SK-N-SH (cell line): ENCODE results near the gene MYO1D. TPM values are rescaled to one million over a fixed set of nuclear protein-coding genes. Genes with fewer than 3 reads are reported as not detected.

Experiments
- CTCF ChIA-PET: fragments of 300-600, 350-600 bp; formaldehyde crosslinking; extraction: SDS; loops from one replicate; lab custom pipeline; 2021; lab: Yijun Ruan, JAX
- POLR2A ChIA-PET: fragments of 350-600 bp; sonication (Branson Sonifier 250); formaldehyde crosslinking; extraction: SDS; loops from one replicate; lab custom pipeline; 2020; ENCODE audit warnings: antibody characterized with exemption, inconsistent platforms; lab: Yijun Ruan, JAX
- DNase-seq: peaks from one replicate; pipeline ENCODE4 v3.0.0; 2012
- H2AFZ ChIP-seq: fragments of 200-600 bp; sonication (generic); 2 replicates; pipeline ENCODE4 v1.8.1; 2016; ENCODE audit warnings: antibody characterized with exemption, mild to moderate bottlenecking, low read depth
- H3F3A ChIP-seq: fragments of 200-600 bp; sonication (generic); replicated peaks from 2 replicates; pipeline ENCODE3; 2016; ENCODE audit warnings: antibody characterized with exemption, mild to moderate bottlenecking; ENCODE audit not compliant: insufficient read depth
- H3K27ac ChIP-seq, 2 experiments: fragments of 200-500 bp in 1 of 2; fragments of 200-600 bp in 1 of 2; sonication (Bioruptor generic) in 1 of 2; sonication (generic), shearing (Covaris generic) in 1 of 2; 2 replicates each; pipeline versions ENCODE4 v1.5.1 to v1.6.1; 2014 to 2016; ENCODE audit warnings: low read depth in 2 of 2, inconsistent platforms in 1 of 2, low read length in 1 of 2, mild to moderate bottlenecking in 1 of 2, mixed read lengths in 1 of 2
- H3K27me3 ChIP-seq: fragments of 200-600 bp; sonication (generic), shearing (Covaris generic); 2 replicates; pipeline ENCODE4 v1.6.1; 2016; ENCODE audit warnings: mixed run types; ENCODE audit not compliant: insufficient read depth
- H3K36me3 ChIP-seq, 2 experiments: fragments of 200-500 bp in 1 of 2; fragments of 200-600 bp in 1 of 2; sonication (Bioruptor generic) in 1 of 2; sonication (generic) in 1 of 2; replicated peaks in 1 of 2; 2 replicates each; pipeline versions ENCODE3 to v1.5.1; 2014 to 2016; ENCODE audit warnings: low read length in 1 of 2, mild to moderate bottlenecking in 1 of 2; ENCODE audit not compliant: insufficient read depth in 2 of 2, control insufficient read depth in 1 of 2
- H3K4me1 ChIP-seq, 2 experiments: fragments of 200-500 bp in 1 of 2; fragments of 200-600 bp in 1 of 2; sonication (Bioruptor generic) in 1 of 2; sonication (generic), shearing (Covaris generic) in 1 of 2; 2 replicates each; pipeline versions ENCODE4 v1.5.1 to v1.6.1; 2014 to 2016; ENCODE audit warnings: low read depth in 1 of 2, low read length in 1 of 2, mixed run types in 1 of 2; ENCODE audit not compliant: insufficient read depth in 2 of 2, control insufficient read depth in 1 of 2
- H3K4me2 ChIP-seq: fragments of 200-600 bp; sonication (generic), shearing (Covaris generic); 2 replicates; pipeline ENCODE4 v1.6.1; 2017; ENCODE audit warnings: mixed run types
- H3K4me3 ChIP-seq, 2 experiments: fragments of 200-500 bp in 1 of 2; fragments of 200-600 bp in 1 of 2; sonication (Bioruptor generic) in 1 of 2; sonication (generic), shearing (Covaris generic) in 1 of 2; 2 replicates each; pipeline versions ENCODE4 v1.5.1 to v1.8.1; 2014 to 2016; ENCODE audit warnings: low read depth in 2 of 2, inconsistent platforms in 1 of 2, low read length in 1 of 2, mild to moderate bottlenecking in 1 of 2, mixed read lengths in 1 of 2, moderate library complexity in 1 of 2
- H3K79me2 ChIP-seq: fragments of 200-600 bp; sonication (generic); 2 replicates; pipeline ENCODE4 v1.8.1; 2017; ENCODE audit warnings: mild to moderate bottlenecking; ENCODE audit not compliant: insufficient read depth
- H3K9ac ChIP-seq: fragments of 200-600 bp; sonication (generic); 2 replicates; pipeline ENCODE4 v1.6.1; 2017; ENCODE audit warnings: mixed run types
- H3K9me2 ChIP-seq: fragments of 200-600 bp; sonication (generic); 2 replicates; pipeline ENCODE4 v1.6.1; 2017; ENCODE audit warnings: mixed run types
- H3K9me3 ChIP-seq: fragments of 200-600 bp; sonication (generic); 2 replicates; pipeline ENCODE4 v1.6.1; 2017; ENCODE audit warnings: mixed run types, mild to moderate bottlenecking, moderate library complexity
- H4K20me1 ChIP-seq: fragments of 200-600 bp; sonication (generic); 2 replicates; pipeline ENCODE4 v1.6.1; 2017; ENCODE audit warnings: mild to moderate bottlenecking, mixed run types; ENCODE audit not compliant: insufficient read depth
- EP300 ChIP-seq, 2 experiments: IDR thresholded peaks; 2 replicates each; pipeline versions ENCODE4 v1.4.0 to v1.6.1; 2012; ENCODE audit warnings: borderline replicate concordance in 1 of 2, low read depth in 1 of 2, low read length in 1 of 2
- FOSL2 ChIP-seq: IDR thresholded peaks from 2 replicates; pipeline ENCODE4 v1.4.0; 2012; ENCODE audit warnings: low read depth, mild to moderate bottlenecking, moderate library complexity, borderline replicate concordance
- FOXJ3 ChIP-seq: sonication (generic); formaldehyde crosslinking; IDR thresholded peaks from 2 replicates; pipeline ENCODE4 v1.5.1; 2020; ENCODE audit warnings: mild to moderate bottlenecking, missing genetic modification reagents
- GATA2 ChIP-seq: sonication (generic); formaldehyde crosslinking; IDR thresholded peaks from 2 replicates; pipeline ENCODE4 v1.5.0; 2020; ENCODE audit warnings: mild to moderate bottlenecking, missing genetic modification reagents
- JUND ChIP-seq: IDR thresholded peaks from 2 replicates; pipeline ENCODE4 v1.4.0; 2012
- MEF2A ChIP-seq: IDR thresholded peaks from 2 replicates; pipeline ENCODE4 v1.4.0; 2012; ENCODE audit warnings: low read depth, borderline replicate concordance
- NFIC ChIP-seq: IDR thresholded peaks from 2 replicates; pipeline ENCODE4 v1.4.0; 2012; ENCODE audit warnings: borderline replicate concordance
- POLR2AphosphoS5 ChIP-seq: IDR thresholded peaks from 2 replicates; pipeline ENCODE4 v1.6.1; 2012; ENCODE audit warnings: low read depth, low read length
- RAD21 ChIP-seq: IDR thresholded peaks from 2 replicates; pipeline ENCODE4 v1.6.1; 2012; ENCODE audit warnings: mild to moderate bottlenecking, low read length
- RCOR1 ChIP-seq: fragments of 150-350 bp; IDR thresholded peaks from 2 replicates; pipeline ENCODE4 v1.6.1; 2017; ENCODE audit warnings: antibody characterized with exemption, low read length
- RFX5 ChIP-seq: IDR thresholded peaks from 2 replicates; pipeline ENCODE4 v1.6.1; 2012; ENCODE audit warnings: mild to moderate bottlenecking, improper control_type of control experiment, low read length
- RXRA ChIP-seq: IDR thresholded peaks from 2 replicates; pipeline ENCODE4 v1.4.0; 2012; ENCODE audit warnings: low read depth, mild to moderate bottlenecking, borderline replicate concordance
- USF2 ChIP-seq: fragments of 150-350 bp; IDR thresholded peaks from 2 replicates; pipeline ENCODE4 v1.6.1; 2017; ENCODE audit warnings: antibody characterized with exemption, low read length, low read depth, borderline replicate concordance
- YY1 ChIP-seq: IDR thresholded peaks from 2 replicates; pipeline ENCODE4 v1.4.0; 2012; ENCODE audit warnings: low read depth, mild to moderate bottlenecking
- WGBS: methylation state at CpG from one replicate; pipeline ENCODE4 v1.1.6; 2017; ENCODE audit warnings: low lambda C conversion rate; 5-methylcytosine and 5-hydroxymethylcytosine counted together
- polyA plus RNA-seq, 3 experiments: library from polyadenylated mRNA; depleted of rRNA; stranded (reverse); fragments of >200 nt; gene quantifications; 2 replicates each; pipeline ENCODE4 v1.2.3, GENCODE V29; 2012

MYO1D gene
- polyA plus RNA-seq, 1 of the 3 experiments (the other 2 are of a cell fraction) = 20.4 TPM

- no peak for TF ChIP-seq YY1
- no peak for TF ChIP-seq NFIC
- no peak for TF ChIP-seq FOSL2
- TF ChIP-seq JUND = no peak
- TF ChIP-seq POLR2AphosphoS5 = no peak
- TF ChIP-seq, all 33 proteins: peak for 0
- no peaks in the 10 kb centered on the region for H4K20me1 ChIP-seq
- H3K4me3 ChIP-seq = no peak overlapping the region
- no peaks in the 10 kb centered on the region for H3K27me3 ChIP-seq
- WGBS = 77% methylated on average over 3 of the region's 3 CpGs
- H3K36me3 ChIP-seq = no peaks in the 10 kb centered on the region
- H3K4me2 ChIP-seq = no peak overlapping the region
- DNase-seq = no peak
- no peaks in the 10 kb centered on the region for H3K9me2 ChIP-seq
- H3K9ac ChIP-seq = no peak overlapping the region
- no peaks in the 10 kb centered on the region for H3K9me3 ChIP-seq
- ChIA-PET POLR2A (no interaction called here), CTCF (interaction anchor here (0.6 kb wide), 1 partner anchor 37 kb away, joined by 3 read pairs; no protein-coding TSS in a partner anchor)
- no peaks in the 10 kb centered on the region for H3F3A ChIP-seq
- H2AFZ ChIP-seq = no peak overlapping the region
- no peaks in the 10 kb centered on the region for H3K79me2 ChIP-seq
- H3K27ac ChIP-seq = no peak overlapping the region
- peaks cover 0 to 2% of the 10 kb centered on the region in 2 experiments; a peak in 1 of 4 replicates for H3K4me1 ChIP-seq
These were observed 255.2 kb downstream of the MYO1D start for GRCh38 chr17:32621612-32622312.

- Histone ChIP-seq H3K79me2 (no peaks in the 10 kb centered on the region), H3K4me3 (no peak overlapping the region), H3F3A (no peaks in the 10 kb centered on the region), H4K20me1 (no peaks in the 10 kb centered on the region), H3K4me1 (no peaks in the 10 kb centered on the region), H3K36me3 (no peaks in the 10 kb centered on the region), H3K27ac (no peak overlapping the region), H3K27me3 (no peaks in the 10 kb centered on the region), H2AFZ (no peak overlapping the region), H3K9ac (no peak overlapping the region), H3K9me2 (no peaks in the 10 kb centered on the region), H3K9me3 (no peaks in the 10 kb centered on the region), H3K4me2 (no peak overlapping the region)
- POLR2A ChIA-PET = interaction anchor here (0.9 kb wide), 1 partner anchor 129 kb away, joined by 4 read pairs; the partner anchor contains the start of gene CDK5R1
- 79% methylated on average over 3 of the region's 3 CpGs for WGBS
- no peak for TF ChIP-seq GATA2 (CRISPR knock-in tag)
- no peak for TF ChIP-seq FOSL2
- TF ChIP-seq YY1 = no peak
- no peak for TF ChIP-seq POLR2AphosphoS5
- no peak for TF ChIP-seq USF2
- no peak for TF ChIP-seq EP300 (IDR thresholded peaks at IDR 0.05; ENCODE audit: borderline replicate concordance in 1 of 2, low read depth in 1 of 2, low read length in 1 of 2)
- no peak for TF ChIP-seq RFX5
- TF ChIP-seq RCOR1 = no peak
- no peak for DNase-seq
- CTCF ChIA-PET = interaction anchor here (1.2 kb wide), 1 partner anchor 171 kb away, joined by 3 read pairs; no protein-coding TSS in a partner anchor
These were observed 261.6 kb downstream of the MYO1D start for GRCh38 chr17:32615326-32615725.

- Histone ChIP-seq H3K79me2 (no peaks in the 10 kb centered on the region), H2AFZ (no peak overlapping the region), H3K9me3 (no peaks in the 10 kb centered on the region), H3K9ac (no peak overlapping the region), H3K27ac (no peak overlapping the region), H3K4me3 (no peak overlapping the region), H3F3A (no peaks in the 10 kb centered on the region), H3K9me2 (no peaks in the 10 kb centered on the region), H3K27me3 (no peaks in the 10 kb centered on the region), H3K4me1 (no peaks in the 10 kb centered on the region), H4K20me1 (no peaks in the 10 kb centered on the region), H3K4me2 (no peak overlapping the region), H3K36me3 (no peaks in the 10 kb centered on the region)
- TF ChIP-seq RXRA (no peak), FOXJ3 (CRISPR knock-in tag) (no peak), EP300 (IDR thresholded peaks at IDR 0.05; ENCODE audit: borderline replicate concordance in 1 of 2, low read depth in 1 of 2, low read length in 1 of 2) (no peak), RAD21 (no peak), MEF2A (no peak)
- no peak for DNase-seq
- POLR2A ChIA-PET = no interaction called here
- CTCF ChIA-PET = interaction anchor here (1.3 to 2.3 kb wide), 3 partner anchors 48 to 172 kb away, joined by 3 to 7 read pairs (median 6); no protein-coding TSS in a partner anchor
- WGBS = 96% methylated on average over 6 of the region's 6 CpGs
These were observed 266.0 kb downstream of the MYO1D start for GRCh38 chr17:32610943-32611342.
